Mucosa of rectum (tissue), 2 donors: ENCODE data around the gene RNF8.
"Not testable (repeated sequence)": the region's sequence is repeated elsewhere in the genome, so short reads cannot be mapped to it uniquely, and the experiment has no call there.

Experiments
- H3K27ac ChIP-seq, 2 donors: one replicate each; pipeline ENCODE4 v1.7.0; 2013; ENCODE audit warnings: inconsistent platforms in 2 of 2, low read depth in 2 of 2, low read length in 2 of 2
- H3K27me3 ChIP-seq, 2 donors: one replicate each; pipeline ENCODE4 v1.7.0; 2013; ENCODE audit warnings: low read length in 2 of 2; ENCODE audit not compliant: control insufficient read depth in 2 of 2, insufficient read depth in 2 of 2
- H3K36me3 ChIP-seq, 2 donors: one replicate each; pipeline ENCODE4 v1.7.0; 2013; ENCODE audit warnings: low read length in 2 of 2; ENCODE audit not compliant: control insufficient read depth in 2 of 2, insufficient read depth in 2 of 2
- H3K4me1 ChIP-seq, 2 donors: one replicate each; pipeline ENCODE4 v1.7.0; 2013; ENCODE audit warnings: low read length in 2 of 2, mild to moderate bottlenecking in 1 of 2; ENCODE audit not compliant: control insufficient read depth in 2 of 2, insufficient read depth in 2 of 2
- H3K4me3 ChIP-seq, 2 donors: one replicate each; pipeline ENCODE4 v1.7.0; 2013; ENCODE audit warnings: low read length in 2 of 2
- H3K9ac ChIP-seq, 2 donors: one replicate each; pipeline ENCODE4 v1.7.0; 2013; ENCODE audit warnings: low read length in 2 of 2, low read depth in 1 of 2, mild to moderate bottlenecking in 1 of 2
- H3K9me3 ChIP-seq, 2 donors: one replicate each; pipeline ENCODE4 v1.7.0; 2013; ENCODE audit warnings: low read length in 2 of 2; ENCODE audit not compliant: control insufficient read depth in 2 of 2
- donor health status: healthy.
- donor health status: Normal muscosa, but diverticular disease.

RNF8 gene

GRCh38 chr6:37393381-37393929, 39.7 kb downstream of the RNF8 start:
- no peaks in the 10 kb centered on the region for H3K9me3 ChIP-seq
- no peaks in the 10 kb centered on the region for H3K27me3 ChIP-seq
- peaks cover 4 to 15% of the 10 kb centered on the region in 2 donors for H3K36me3 ChIP-seq
- H3K9ac ChIP-seq, result no peak overlapping the region
- H3K27ac ChIP-seq, result no peak overlapping the region
- H3K4me1 ChIP-seq, result peaks cover 0 to 8% of the 10 kb centered on the region in 2 donors
- H3K4me3 ChIP-seq, result no peak overlapping the region

GRCh38 chr6:37396571-37397180, 42.9 kb downstream of the RNF8 start:
- no peaks in the 10 kb centered on the region for H3K9me3 ChIP-seq
- no peak overlapping the region for H3K4me3 ChIP-seq
- H3K27me3 ChIP-seq, result no peaks in the 10 kb centered on the region
- no peaks in the 10 kb centered on the region for H3K4me1 ChIP-seq
- peaks cover 0 to 6% of the 10 kb centered on the region in 2 donors for H3K36me3 ChIP-seq
- H3K9ac ChIP-seq, result no peak overlapping the region
- no peak overlapping the region for H3K27ac ChIP-seq

GRCh38 chr6:37399131-37399530, 45.3 kb downstream of the RNF8 start:
- Histone ChIP-seq H3K27me3 (no peaks in the 10 kb centered on the region), H3K4me3 (no peak overlapping the region), H3K9ac (no peak overlapping the region), H3K36me3 (peaks cover 0 to 6% of the 10 kb centered on the region in 2 donors), H3K4me1 (no peaks in the 10 kb centered on the region), H3K27ac (no peak overlapping the region), H3K9me3 (no peaks in the 10 kb centered on the region)

- Histone ChIP-seq H3K27me3 (no peaks in the 10 kb centered on the region), H3K4me1 (no peaks in the 10 kb centered on the region), H3K4me3 (no peak overlapping the region), H3K9ac (no peak overlapping the region), H3K36me3 (peaks cover 0 to 2% of the 10 kb centered on the region in 2 donors), H3K27ac (no peak overlapping the region), H3K9me3 (no peaks in the 10 kb centered on the region)
Observed at GRCh38 chr6:37399795-37400490, 46.2 kb downstream of the RNF8 start.

- not testable (repeated sequence) for H3K9me3 ChIP-seq, H3K36me3 ChIP-seq, H3K4me1 ChIP-seq, H3K9ac ChIP-seq, H3K4me3 ChIP-seq, H3K27me3 ChIP-seq, H3K27ac ChIP-seq
Observed at GRCh38 chr6:37401658-37402057, 47.9 kb downstream of the RNF8 start.

GRCh38 chr6:37406726-37407341, 53.1 kb downstream of the RNF8 start:
- no peak overlapping the region for H3K27ac ChIP-seq

GRCh38 chr6:37407948-37408347, 54.2 kb downstream of the RNF8 start:
- Histone ChIP-seq H3K27me3 (no peaks in the 10 kb centered on the region), H3K9me3 (no peaks in the 10 kb centered on the region), H3K27ac (no peak overlapping the region), H3K4me3 (no peak overlapping the region), H3K9ac (no peak overlapping the region), H3K36me3 (no peaks in the 10 kb centered on the region), H3K4me1 (no peaks in the 10 kb centered on the region)

More at GRCh38 chr6:37406726-37407341, 53.1 kb downstream of the RNF8 start:
- H3K4me1 ChIP-seq, result no peaks in the 10 kb centered on the region
- no peaks in the 10 kb centered on the region for H3K36me3 ChIP-seq
- H3K27me3 ChIP-seq, result no peaks in the 10 kb centered on the region
- H3K9me3 ChIP-seq, result no peaks in the 10 kb centered on the region
- no peak overlapping the region for H3K9ac ChIP-seq
- no peak overlapping the region for H3K4me3 ChIP-seq

GRCh38 chr6:37409501-37409900, 55.7 kb downstream of the RNF8 start:
- Histone ChIP-seq H3K4me3 (no peak overlapping the region), H3K4me1 (no peaks in the 10 kb centered on the region), H3K36me3 (no peaks in the 10 kb centered on the region), H3K27me3 (no peaks in the 10 kb centered on the region), H3K27ac (no peak overlapping the region), H3K9ac (no peak overlapping the region), H3K9me3 (no peaks in the 10 kb centered on the region)

- Histone ChIP-seq H3K9ac (no peak overlapping the region), H3K36me3 (no peaks in the 10 kb centered on the region), H3K4me3 (no peak overlapping the region), H3K4me1 (no peaks in the 10 kb centered on the region), H3K9me3 (no peaks in the 10 kb centered on the region), H3K27me3 (no peaks in the 10 kb centered on the region), H3K27ac (no peak overlapping the region)
Observed at GRCh38 chr6:37417393-37417792, 63.6 kb downstream of the RNF8 start.

GRCh38 chr6:37418722-37419121, 64.9 kb downstream of the RNF8 start:
- H3K9ac ChIP-seq, result no peak overlapping the region
- H3K9me3 ChIP-seq, result no peaks in the 10 kb centered on the region
- no peaks in the 10 kb centered on the region for H3K4me1 ChIP-seq
- no peaks in the 10 kb centered on the region for H3K36me3 ChIP-seq
- H3K27me3 ChIP-seq, result no peaks in the 10 kb centered on the region
- H3K4me3 ChIP-seq, result no peak overlapping the region
- no peak overlapping the region for H3K27ac ChIP-seq
